Nucleus accumbens (tissue), 56 donors: ENCODE data around the gene ISG20L2.
"Not testable (repeated sequence)": the region's sequence is repeated elsewhere in the genome, so short reads cannot be mapped to it uniquely, and the experiment has no call there.

ENCODE experiments used
- DNase-seq, 56 donors: peaks; one replicate each; lab custom pipeline; 2025; lab: John Stamatoyannopoulos, UW

ISG20L2 gene, protein sequence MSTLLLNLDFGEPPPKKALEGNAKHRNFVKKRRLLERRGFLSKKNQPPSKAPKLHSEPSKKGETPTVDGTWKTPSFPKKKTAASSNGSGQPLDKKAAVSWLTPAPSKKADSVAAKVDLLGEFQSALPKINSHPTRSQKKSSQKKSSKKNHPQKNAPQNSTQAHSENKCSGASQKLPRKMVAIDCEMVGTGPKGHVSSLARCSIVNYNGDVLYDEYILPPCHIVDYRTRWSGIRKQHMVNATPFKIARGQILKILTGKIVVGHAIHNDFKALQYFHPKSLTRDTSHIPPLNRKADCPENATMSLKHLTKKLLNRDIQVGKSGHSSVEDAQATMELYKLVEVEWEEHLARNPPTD

DNA sequence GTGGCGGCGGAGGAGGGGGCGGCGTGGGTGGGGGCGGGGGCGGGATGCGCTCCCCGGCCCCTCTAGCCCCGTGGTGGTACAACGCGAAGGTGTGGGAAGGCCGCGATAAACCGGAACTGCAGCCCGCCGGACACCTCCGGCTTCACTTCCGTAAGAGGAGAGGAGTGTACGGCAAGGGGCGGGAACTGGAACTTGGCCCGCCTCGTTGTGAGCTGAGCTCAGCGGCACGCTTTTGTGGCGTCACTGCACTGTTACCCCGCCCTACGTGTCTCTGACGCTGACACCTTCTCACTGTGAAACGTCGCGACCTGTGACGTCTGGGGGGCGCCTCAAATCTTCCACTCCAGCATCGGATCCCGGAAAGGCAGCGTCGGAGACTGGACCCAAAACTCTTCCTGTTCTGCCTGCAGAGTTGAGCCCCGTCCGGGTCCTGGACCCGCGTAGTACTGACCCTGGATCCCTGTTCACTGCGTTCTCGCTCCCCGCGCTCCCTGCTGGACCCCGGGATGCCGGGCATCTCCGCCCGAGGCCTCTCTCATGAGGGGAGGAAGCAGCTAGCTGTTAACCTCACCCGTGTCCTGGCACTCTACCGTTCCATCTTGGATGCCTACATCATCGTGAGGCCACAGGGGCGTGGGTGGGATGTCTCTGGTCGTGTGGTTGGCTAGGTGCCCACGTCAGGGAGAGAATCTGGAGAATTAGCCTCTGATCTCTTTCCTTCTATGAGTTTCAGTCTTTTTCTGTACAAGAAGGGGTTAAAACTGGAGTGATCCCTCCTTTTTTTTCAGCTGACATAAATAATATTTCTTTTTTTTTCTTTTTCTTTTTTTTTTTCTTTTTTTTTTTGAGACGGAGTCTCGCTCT lies at the start of gene ISG20L2:
Gene ISG20L2, minus strand, starts transcription at position 168 of the 864 bp plus-strand sequence. CDS start 1,114 bp downstream, outside the sequence.
- DNase-seq, result peak; percentile 59 to 98 (median 89)

DNA sequence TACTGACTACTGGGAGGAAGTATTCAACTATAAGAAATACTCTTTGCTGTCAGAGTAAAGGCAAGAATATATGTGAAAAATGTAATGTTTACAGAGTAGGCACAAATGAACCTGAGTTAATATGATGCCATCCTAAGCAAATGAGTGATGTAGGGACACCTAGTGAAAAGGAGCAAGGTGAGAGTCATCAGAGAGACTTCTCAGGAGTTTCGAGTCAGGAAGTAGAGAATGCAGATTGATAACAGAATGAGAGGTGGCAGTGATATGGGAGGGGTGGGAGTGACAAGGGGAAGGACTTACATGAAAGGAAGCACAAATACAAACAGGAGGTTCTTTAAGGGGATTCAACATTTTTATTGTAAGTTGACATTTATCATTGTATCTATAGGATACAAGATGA lies 49.0 kb upstream of the ISG20L2 start:
- no peak for DNase-seq

DNA sequence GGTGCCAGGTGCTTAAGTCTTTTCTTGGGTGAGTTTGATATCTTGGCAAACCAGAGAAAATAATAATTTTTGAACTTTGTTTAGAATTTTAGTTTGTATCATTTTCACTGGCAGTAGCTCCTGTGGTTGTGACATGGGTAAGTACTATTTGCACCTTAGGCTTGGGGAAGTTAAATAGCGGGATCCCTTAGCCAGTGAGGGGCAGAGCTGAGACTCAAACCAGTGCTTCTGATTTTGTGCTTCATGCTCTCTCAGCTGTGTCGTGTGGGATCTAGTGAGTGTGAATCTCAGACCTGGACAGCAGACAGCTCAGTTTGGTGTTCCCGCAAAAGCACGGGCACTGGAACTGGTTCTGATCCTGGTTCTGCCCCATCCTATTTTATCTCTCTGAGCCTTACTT lies 48.4 kb upstream of the ISG20L2 start:
- no peak for DNase-seq

DNA sequence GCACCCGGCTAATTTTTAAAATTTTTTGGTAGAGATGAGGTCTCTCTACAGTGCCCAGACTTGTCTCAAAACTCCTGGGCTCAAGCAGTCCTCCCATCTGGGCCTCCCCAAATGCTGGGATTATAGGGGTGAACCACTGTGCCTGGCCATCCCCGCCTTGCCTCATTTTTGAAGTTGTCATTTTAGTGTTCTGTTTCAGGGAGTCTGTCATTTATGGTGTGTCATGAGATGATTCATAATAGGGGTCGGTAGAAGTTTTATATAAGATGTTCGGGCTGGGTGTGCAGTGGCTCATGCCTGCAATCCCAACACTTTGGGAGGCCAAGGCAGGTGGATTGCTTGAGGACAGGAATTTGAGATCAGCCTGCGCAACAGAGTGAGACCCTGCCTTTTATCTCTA lies 47.2 kb upstream of the ISG20L2 start:
- no peak for DNase-seq

DNA sequence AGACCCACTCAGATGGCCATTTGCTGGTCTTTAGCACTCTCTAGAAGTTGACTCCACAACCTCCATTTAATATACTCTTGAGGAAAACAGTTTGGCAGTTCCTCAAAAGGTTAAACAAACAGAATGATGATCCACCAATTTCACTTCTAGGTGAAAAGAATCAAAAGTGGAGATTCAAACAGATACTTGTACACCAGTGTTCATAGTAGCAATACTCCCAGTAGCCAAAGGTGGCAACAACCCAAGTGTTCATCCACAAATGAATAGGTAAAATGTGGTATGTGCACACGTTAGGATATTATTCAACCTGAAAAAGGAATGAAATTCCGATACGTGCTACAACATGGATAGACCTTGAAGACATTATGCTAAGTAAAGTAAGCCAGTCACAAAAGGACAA lies 45.0 kb upstream of the ISG20L2 start:
- no peak for DNase-seq

DNA sequence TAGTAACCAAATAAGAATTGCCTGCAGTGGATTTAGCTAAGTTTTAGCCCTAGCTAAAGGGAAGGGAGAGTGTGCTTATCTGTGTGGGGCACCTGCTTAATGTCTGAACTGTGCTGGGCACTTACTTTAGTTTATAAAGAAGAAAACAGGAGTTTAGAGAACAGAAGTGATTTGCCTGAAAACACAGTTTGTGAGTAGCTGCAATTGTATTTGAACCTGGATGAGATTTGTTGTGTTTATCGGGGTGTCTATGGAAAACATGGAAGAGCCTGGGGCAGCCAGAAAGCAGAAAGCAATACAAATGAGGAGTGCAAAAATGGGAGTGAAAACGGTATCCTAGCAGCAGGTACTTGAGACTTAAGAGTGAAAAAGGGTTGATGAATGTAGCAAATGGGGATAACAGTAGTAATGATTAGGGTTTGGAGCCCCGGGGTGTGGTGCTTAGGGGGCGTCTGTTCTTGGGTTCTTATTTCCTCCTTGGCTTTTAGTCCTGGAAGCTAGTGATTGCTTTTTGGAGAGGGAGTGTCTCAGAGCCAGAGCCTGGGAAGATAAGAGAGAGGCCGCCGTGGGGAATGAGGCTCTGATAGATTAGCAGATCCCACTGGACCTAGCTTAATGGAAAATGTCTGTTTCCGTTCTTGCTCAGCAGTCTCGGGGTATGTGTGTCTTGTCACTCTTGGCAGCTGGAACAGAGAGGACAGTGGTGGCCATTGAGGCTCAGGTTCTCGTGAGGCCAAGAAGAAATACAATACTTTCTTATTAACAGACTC lies 44.3 kb upstream of the ISG20L2 start:
- DNase-seq, result peak in 1 of 56 donors; percentile 6

DNA sequence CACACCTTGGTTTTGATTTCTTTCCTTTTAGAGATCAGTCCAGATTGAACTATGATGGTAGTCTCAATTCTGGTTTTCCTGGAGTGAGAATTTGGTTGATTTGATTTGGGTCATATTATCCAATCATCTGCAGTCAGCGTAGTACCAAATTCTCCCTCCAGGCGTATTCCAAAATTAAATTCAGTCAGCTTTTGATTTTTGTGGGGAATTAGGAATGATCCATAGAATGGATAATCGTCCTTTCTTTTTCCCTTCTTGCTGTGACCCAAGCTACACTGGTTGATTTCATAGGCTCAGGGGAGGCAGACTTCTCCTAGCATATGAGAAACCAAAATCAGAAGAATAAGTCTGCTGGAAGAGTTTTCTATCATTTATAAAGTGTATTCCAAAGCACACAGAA lies 43.7 kb upstream of the ISG20L2 start:
- DNase-seq, result no peak

DNA sequence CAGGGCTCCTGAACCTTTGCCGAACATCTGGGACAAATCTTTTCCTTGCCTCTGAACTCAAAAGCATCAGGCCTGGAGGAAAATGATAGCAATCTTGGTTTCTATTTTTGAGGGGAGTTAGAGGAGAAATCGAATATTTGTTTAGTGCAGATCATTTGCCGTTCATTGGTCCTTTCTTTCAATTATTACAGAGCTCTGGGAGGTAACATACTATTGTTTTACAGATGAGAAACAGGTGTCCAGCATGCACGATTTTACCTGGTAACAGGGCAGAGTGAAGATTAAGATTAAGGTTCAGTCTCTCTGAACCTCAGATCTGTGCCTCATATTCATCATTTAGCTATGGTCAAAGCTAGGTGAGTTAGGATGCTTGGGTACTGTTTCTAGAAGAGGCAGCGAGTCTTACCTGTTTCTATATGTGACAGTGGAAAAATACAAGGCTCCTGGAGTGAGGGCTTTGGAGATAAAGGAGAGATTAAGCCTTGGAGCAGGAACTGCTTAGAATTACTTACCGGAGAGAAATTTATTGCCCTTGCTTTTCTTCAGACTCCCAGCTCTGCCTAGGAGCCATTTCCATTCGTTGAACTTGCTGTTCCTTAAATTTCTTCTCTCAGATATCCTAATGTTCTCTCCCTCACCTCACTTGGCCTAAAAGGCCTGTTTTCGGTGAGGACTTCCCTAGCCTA lies 40.2 kb upstream of the ISG20L2 start:
- no peak for DNase-seq

DNA sequence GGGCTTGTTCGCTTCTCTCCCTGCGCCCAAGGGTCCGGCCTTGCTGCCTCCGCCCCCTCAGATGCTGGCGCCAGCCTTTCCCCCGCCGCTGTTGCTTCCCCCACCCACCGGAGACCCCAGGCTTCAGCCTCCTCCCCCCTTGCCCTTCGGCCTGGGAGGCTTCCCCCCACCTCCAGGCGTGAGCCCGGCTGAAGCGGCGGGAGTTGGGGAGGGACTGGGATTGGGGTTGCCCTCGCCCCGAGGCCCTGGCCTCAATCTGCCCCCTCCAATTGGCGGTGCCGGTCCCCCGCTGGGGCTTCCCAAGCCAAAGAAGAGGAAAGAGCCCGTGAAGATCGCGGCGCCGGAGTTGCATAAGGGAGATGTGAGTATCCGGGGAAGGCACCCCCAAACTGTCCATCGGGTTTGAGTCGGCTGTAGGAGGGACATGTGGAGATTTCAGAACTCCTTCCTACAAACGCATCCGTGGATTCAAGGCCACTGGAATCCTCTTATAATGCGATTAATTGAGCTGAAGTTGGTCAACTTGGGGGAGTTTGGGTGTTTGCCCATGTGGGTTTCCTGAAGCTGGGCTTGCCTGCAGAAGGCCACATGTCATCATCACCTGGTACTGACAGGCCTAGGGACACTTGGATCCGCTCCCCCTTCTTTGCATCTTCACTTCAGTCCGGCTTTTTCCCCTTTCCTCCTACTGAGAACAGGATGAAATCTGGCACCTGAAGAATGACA lies 39.5 kb upstream of the ISG20L2 start:
- DNase-seq, result peak in 12 of 56 donors; percentile 24 to 74 (median 48)

DNA sequence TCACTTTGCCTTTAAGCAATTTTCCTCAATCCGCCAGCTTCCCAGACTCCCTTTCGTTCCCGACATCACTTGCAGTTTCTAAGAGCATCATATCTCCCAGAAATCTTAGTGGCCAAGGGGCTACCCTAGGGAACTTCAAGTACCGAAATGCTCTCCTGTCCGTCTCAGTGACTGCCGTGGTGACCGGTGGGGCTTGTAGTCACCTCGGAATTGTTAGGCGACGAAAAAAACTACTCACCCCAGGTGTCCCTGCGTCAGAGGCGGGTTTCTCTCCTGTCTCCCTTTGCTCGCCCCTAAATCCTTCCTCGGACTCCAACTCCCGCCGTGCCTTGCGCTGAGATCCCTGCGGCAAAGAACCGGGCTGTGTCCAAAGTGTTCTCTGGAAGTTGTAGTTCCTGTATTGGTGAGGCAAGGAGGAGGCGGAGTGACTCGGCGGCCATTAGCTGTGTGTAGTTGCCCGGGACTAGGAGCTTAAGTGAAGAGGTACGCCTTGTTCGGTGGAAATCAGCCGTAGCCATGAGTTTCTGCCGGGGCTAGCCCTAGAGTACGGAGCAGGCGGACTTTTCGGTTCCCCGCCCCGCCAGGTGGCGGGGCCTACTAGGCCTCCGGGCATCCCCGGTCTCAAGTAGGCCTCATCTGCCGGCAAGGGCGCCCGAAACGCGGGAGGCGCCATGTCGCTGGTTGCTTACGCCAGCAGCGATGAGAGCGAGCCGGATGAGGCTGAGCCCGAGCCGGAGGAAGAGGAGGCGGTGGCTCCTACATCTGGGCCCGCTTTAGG lies 38.7 kb upstream of the ISG20L2 start, which contains the start of gene PRCC:
Gene PRCC, plus strand, starts transcription at position 435 of the 778 bp plus-strand sequence. Its CDS starts 237 bp downstream, at position 672.
- DNase-seq, result peak; percentile 82 to 100 (median 99)

DNA sequence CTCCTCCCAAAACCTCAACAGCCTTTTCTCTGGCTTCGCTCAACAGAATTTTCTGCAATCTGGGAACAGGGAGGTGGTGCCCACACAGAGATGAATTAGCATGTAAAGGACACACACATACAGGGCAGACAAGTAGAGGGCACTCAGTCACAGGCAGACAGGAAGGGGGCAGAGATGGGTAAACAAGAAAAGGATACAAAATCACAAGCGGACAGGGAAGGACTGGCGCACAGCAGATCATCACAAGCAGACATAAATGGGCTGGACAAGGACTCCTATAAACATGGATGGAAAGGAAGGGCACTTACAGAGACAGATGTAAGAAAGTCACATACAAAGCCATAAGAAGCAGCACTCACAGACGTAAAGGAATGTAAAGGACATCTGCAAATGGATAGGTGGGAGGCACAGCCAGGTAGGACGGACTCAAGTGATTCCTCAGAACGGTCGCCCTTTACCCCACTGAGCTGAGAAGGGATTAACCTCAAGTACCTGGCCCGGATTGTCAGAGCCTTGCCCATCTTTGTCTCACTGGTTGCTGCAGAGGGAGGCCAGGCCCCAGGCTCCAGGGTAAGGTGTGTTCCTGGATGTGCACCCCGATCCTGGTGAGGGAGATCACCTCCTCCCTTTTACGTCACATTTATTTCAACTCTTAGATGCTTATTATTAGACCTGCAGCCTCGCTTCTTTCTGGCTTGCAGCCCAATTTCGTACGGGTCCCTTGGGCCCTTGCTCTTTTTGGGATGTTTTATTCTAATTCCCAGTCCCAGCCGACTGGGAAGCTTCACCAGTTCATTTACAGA lies 37.9 kb upstream of the ISG20L2 start:
- peak in 7 of 56 donors; percentile 23 to 68 (median 53) for DNase-seq

DNA sequence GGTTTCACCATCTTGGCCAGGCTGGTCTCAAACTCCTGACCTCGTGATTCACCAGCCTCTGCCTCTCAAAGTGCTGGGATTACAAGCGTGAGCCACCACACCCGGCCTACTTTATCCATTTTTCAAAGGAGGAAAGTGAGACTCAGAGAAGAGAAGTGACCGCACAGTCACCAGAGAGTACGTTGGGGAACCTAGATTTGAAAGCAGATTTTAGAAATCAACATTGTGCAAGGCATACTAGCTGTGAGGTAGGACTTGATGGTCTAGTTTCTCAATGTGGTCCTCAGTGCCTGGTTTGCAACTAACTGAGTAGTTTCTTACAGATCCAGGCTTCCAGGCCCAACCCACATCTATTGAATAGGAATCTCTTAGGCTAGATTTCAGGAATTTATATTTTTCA lies 37.1 kb upstream of the ISG20L2 start:
- no peak for DNase-seq

DNA sequence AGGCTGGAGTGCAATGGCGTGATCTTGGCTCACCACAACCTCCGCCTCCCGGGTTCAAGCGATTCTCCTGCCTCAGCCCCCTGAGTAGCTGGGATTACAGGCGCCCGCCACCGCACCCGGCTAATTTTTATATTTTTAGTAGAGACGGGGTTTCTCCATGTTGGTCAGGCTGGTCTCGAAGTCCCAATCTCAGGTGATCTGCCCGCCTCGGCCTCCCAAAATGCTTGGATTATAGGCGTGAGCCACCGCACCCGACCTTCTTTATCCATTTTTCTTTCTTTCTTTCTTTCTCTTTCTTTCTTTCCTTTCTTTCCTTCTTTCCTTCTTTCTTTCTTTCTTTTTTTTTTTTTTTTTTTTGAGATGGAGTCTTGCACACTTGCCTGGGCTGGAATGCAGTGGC lies 36.6 kb upstream of the ISG20L2 start:
- not testable (repeated sequence) for DNase-seq

DNA sequence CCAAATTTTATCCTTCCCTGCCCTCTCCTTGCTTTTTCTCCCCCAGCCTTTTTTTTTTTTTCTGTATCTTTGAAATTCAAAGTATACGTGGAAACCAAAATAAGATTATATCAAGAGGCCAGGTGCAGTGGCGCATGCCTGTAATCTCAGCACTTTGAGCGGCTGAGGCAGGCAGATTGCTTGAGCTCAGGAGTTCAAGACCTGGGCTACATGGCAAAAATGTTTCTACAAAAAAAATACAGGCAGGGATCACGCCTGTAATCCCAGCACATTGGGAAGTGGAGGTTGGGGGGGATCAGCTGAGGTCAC lies 32.2 kb upstream of the ISG20L2 start:
- no peak for DNase-seq

DNA sequence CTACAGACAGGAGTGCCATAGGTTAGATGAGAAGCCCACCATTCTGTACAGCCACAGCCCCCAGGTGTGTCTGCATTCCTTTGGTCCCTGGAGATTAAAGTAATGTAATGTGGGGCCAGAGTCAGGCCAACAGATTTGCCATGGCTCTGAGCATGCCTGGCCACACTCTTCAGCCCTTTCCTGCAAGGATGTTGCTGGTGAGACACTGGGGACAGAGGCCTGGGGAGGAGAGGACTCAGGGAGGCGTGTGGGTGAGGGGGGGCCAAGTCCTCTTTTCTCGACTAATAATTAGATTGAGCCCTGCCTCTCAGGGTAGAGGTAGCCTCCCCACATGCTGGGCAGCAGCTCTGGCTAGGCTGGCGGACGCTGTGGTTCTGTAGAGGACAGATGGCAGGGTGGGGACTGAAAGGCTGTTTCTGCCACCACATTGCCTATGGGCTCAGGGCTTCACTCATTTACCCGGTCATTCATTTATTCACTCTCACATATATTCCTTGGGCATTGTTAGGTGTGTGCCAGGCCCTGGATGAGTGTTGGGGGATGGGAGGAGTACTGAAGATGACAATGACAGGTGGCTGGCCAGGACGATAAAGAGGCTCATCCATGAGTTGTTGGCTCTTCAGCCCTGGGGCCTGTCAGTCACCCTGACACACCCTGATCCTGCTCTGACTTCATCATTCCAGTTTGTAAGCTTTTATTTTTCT lies 31.7 kb upstream of the ISG20L2 start:
- no peak for DNase-seq

DNA sequence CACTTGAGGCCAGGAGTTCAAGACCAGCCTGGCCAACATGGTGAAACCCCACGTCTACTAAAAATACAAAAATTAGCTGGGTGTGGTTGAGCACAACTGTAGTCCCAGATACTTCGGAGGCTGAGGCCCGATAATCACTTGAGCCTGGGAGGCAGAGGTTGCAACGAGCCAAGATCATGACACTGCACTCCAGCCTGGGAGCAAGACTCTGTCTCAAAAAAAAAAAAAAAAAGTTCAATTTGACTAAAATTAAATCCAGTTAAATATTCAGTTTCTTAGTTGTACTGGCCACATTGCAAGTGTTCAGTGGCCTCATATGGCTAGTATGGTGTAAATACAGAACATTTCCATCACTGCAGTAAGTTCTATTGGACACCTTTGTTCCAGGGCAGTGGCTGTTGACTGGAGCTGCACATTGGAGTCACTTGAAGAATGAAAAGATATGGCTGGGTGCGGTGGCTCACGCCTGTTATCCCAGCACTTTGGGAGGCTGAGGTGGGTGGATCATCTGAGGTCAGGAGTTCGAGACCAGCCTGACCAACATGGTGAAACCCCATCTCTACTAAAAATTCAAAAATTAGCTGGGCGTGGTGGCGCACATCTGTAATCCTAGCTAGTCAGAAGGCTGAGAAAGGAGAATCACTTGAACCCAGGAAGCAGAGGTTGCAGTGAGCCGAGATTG lies 29.1 kb upstream of the ISG20L2 start:
- DNase-seq, result not testable (repeated sequence)

DNA sequence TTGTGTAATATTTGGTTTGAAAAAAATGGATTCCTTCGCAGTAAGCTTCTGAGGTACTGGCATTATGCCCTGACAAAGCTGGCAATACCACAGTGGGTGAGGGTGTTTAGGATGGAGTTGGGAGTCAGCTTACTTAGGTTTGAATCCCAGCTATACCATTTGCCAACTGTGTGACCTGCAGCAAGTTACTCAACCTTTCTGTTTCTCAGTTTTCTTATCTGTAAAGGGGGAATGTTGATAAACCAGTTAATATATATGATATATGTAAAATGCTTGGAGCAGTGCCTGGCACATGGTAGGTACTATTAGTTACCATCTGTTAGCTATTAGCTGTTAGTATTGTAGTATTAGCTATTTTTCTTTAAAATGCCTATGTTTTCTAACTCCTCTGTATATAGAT lies 27.8 kb upstream of the ISG20L2 start:
- no peak for DNase-seq
